GDM1 (cell line): Measurements from ENCODE around the gene SNF8.
"Not testable (repeated sequence)": the region's sequence is repeated elsewhere in the genome, so short reads cannot be mapped to it uniquely, and the experiment has no call there.

Source experiments
- DNase-seq: peaks from one replicate; lab custom pipeline; 2025; lab: John Stamatoyannopoulos, UW

SNF8 gene, protein sequence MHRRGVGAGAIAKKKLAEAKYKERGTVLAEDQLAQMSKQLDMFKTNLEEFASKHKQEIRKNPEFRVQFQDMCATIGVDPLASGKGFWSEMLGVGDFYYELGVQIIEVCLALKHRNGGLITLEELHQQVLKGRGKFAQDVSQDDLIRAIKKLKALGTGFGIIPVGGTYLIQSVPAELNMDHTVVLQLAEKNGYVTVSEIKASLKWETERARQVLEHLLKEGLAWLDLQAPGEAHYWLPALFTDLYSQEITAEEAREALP

DNA sequence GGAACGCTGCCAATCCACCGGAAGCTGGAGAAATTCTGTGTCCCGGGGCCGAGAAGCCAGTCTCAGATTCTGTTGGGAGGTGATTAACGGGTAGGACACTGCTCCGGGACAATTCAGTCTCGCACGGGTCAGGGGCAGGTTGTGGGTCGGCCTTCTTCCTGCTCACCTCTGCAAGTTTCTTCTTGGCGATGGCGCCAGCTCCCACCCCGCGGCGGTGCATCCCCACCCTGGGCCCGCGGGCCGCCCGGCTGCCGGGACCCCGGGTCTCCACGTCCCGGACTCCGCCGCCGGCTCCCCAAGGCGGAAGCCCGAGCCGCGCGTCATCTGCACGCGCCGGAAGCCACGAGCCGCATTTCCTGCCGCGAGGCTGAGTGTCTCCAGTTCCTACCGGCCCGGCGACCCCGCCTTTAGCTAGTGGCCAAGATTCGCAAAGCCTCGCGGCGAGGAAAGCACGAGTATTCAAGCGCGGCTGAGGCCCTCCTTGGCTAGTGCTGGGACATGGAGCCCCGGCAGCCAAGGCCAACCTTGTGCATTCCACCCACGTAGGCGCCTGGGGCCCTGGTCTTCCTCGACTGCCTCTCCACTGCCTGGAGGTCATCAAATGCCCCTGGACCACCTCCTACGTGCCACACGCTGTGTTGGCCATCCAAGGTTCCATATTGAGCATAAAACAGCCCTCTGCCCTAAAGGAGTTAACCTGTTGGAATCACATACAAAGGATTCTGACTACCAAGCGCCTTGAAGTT lies at the start of gene SNF8:
TSS of gene SNF8 (minus strand) at position 328 of the 746 bp plus-strand sequence. CDS start at position 220, 108 bp downstream.
- peak; percentile 88 for DNase-seq

DNA sequence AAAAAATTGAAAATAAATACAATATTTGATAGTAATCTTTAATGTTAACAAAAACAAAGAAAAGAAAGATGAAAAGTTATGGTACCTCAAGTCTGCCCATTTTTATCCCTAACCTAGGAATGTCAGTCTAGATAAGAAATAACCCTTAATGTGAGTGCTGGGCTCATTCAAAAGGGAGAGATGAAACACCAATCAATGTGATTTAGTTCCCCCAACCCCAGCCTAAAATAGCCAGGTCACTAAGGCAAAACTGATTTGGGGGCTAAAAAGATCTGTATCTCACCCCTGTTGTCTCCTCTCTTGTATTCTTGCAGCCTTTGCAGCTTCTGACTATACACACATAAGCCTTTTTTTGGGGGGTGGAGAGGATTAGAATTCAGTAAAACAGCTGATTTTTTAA lies 49.3 kb upstream of the SNF8 start:
- no peak for DNase-seq

DNA sequence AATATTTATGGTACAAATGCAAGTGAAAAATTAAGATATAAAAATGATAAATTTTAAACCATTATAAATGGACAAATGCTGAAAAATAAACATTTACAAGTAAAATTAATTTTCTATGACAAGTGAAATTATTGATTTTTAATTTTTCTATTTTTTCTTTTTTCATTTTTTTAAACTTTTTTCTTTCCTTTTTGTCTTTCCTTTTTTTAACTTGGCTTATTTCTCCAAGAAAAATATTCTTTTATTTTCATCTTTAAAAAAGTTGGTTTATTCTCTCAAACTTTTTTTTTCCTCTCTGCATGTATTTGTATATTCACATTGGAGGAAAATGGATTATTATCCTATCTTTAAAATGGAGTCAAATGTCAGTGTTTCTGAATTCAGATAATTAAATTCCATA lies 48.7 kb upstream of the SNF8 start:
- DNase-seq, result no peak

DNA sequence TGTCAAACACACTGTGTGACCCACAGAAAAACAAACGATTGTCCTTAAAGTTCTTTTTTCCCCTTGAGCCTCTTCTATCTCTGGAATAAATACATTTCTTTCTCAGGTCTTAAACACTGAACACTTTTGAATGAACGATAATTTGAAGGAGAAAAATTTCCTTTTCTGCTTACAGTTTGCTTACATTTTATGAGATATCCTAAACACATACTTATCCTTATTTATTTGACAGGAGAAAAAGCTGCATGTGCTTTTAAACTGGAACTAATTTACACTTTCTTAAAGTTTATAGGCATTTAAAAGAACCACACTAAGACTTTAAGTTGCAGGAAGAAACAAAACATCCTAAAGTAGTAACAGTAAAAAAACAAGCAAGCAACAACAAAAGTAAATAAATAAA lies 47.8 kb upstream of the SNF8 start:
- DNase-seq, result no peak

DNA sequence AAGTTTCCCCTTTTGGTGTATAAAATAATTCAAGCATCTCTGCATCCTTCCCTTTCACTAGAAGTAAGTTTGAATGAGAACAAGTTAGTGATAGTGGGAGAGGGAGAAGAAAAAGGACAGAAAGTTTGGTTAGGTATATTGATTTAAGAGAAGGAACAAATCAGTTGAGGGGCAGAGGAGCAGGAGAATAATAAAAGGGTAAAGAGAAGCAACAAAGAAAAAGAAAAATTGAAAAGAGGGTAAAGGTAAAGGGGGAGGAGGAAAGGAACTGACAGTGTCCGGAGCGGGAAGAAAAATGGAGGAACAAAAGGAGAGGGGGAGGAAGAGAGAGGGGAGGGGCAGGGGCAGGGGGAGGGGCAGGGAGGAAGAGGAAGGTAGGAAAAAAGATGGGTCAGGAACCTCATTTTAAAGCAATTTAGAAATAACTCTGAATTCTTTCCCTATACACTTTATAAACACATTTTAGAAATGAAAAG lies 46.3 kb upstream of the SNF8 start:
- DNase-seq, result no peak

DNA sequence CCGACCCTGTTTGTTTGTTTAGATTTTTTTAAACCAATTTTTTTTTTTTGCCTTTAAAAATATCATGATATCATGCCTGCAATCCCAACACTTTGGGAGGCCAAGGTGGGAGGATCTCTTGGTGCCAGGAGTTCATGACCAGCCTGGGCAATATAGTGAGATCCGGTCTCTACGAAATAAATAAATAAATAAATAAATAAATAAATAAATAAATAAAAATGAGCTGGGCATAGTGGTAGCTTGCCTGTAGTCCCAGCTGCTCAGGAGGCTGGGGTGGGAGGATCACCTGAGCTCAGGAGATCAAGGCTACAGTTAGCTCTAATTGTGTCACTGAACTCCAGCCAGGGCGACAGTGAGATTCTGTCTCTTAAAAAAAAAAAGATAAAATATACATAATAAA lies 44.5 kb upstream of the SNF8 start:
- DNase-seq, result no peak

DNA sequence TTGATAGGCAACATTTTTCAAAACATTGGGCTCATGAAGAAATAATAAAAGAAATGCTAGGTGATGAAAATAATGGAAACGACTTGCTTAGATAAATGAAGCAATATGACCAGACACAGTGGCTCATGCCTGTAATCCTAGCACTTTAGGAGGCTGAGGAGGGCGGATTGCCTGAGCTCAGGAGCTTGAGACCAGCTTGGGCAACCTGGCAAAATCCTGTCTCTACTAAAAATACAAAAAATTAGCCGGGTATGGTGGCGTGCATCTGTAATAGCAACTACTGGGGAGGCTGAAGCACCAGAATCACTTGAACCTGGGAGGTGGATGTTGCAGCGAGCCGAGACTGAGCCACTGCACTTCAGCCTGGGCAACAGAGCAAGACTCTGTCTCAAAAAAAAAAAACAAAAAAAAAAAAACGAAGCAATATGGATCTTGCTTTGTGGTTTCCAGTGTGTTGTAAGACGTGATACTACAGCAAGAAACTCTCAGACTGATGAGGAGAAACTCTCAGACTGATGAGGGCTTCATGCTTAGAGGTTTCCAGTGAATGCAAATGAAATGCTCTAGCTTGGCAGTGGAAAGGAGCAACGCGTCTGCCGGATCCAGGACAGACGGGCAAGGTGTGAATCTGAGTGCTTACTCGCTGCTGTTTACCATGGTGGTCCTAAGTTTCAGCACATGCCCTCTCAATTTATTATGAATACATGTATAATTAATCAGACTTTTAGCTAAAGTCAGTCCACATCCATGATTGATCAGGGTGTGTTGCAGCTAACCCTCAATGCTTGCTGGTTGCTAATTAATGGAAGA lies 41.0 kb upstream of the SNF8 start:
- no peak for DNase-seq

DNA sequence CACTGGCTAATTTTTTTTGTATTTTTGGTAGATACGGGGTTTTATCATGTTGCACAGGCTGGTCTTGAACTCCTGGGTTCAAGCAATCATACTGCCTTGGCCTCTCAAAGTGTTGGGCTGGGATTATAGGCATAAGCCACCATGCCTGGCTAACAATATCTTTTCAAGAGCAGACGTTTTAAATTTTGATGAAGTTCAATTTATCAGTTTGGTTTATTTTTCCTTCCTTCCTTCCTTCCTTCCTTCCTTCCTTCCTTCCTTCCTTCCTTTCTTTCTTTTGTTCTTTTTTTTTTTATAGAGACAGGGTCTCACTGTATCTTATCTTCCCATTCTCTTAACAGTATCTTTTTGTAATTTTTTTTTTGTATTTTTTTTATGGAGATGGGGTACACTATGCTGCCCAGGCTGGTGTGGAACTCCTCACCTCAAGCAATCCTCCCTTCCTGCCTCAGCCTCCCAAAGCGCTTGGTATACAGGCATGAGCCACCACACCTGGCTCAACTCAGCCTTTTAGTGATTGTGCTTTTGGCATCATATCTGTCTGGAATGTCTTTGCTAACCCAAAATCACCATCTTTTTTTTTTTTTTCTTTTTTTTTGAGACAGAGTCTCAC lies 37.4 kb upstream of the SNF8 start:
- no peak for DNase-seq

DNA sequence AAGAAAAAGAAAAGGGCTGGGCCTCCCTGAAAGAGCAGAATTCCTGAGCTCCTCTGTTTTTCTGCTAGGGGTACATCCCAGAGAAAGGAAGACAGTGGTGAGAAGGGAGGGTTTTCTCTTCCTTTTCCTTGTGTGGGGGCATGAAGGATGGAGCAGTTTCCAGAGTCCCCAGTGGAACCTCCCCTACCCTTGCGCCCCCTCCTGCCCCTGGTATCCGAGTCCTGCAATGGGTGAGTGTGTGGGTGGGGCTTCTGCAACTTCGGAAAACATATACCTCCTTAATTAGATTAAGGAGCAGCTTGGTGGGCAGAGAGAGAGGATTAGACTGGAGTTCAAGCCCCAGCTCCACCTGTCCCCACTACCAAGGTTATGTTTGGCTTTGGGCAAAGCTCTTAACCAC lies 29.2 kb upstream of the SNF8 start:
- DNase-seq, result no peak

DNA sequence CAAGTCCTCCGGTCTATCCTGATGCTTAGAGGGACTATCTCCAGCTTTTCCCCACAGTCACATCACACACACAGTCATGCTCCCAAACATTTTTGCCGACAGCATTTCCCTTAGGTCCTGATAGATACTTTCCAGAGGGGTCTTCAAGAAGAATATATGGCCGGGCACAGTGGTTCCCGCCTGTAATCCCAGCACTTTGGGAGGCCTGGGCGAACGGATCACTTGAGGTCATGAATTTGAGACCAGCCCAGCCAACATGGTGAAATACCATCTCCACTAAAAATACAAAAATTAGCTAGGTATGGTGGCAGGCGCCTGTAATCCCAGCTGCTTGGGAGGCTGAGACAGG lies 28.1 kb upstream of the SNF8 start:
- DNase-seq, result no peak

DNA sequence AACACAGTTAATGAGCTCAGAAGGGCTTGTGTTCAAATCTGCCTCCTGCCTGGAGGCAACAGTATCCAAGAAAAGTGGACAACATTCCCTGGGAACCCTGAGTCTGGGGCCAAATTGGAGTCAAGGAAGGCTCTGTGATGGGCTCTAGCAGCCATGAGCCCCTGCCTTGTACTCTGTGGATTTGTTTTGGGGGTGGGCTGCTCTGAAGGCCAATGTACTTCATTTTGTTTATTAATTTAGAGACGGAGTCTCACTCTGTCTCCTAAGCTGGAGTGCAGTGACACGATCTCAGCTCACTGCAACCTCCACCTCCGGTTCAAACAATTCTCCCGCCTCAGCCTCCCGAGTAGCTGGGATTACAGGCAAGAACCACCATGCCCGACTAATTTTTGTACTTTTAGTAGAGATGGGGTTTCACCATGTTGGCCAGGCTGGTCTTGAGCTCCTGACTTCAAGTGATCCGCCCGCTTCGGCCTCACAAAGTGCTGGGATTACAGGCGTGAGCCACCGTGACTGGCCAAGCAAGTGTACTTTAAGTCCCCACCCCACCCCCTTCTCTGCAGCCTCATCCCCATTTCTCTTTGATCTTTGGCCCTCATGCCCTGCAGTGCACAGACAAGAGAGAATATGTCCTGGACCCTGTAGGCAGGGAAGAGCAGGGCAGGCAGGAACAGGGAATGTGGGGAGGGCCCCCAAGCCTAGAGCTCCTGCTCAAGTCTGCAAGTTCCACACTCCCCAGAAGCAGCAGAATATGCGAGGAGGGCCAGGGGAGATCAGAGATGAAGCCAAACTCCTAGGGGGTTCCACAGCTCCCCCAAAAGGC lies 26.4 kb upstream of the SNF8 start:
- no peak for DNase-seq

DNA sequence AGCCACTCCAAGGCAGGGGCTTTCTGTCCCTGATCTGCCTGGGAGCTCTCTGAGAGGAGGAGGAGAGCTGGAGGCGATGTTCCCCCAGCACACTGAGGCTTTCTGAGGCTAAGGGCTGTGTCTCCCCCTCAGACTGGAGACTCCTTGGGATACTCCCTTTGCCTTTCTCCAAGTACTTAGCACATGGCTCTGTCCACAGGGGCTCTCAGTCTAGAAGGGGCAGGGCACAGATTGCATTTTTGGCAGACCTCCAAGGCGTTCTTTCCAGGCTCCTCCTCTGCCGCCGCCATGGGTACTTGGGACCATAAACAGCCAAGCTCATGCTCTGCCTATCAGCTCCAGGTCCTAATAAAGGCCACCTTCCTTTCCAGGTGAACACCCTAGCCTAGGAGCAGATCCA lies 25.6 kb upstream of the SNF8 start:
- no peak for DNase-seq

DNA sequence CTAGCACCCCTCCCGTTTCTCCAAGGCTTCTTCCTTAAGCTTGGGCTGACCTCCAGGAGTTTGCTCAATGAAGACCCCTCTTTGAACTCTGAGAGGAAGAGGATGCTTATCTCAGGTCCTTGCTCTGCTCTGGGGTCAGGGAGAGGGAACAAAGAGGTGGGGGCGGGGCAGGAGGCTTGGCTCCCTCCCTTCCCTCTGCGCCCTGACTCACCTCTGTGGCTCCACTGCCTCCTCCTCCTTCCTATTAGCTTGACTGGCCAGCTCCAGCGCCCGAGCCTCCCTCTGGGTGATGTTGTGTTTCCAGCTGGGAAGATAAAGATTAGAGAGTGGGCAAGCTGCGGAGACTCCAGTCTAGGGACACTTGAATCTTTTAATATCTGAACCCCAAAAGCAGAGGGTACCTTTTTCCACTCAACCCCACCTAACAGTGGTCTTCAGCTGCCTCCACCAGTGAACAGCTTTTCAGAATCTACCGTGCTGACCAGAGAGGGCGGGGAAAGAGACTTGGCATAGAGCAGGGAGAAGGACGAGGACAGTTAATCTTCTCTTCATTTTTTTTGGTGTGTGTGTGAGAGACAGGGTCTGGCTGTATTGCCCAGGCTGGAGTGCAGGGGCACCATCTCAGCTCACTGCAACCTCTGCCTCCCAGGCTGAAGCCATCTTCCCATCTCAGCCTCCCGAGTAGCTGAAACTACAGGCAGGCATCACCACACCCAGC lies 17.0 kb upstream of the SNF8 start:
- DNase-seq, result no peak

DNA sequence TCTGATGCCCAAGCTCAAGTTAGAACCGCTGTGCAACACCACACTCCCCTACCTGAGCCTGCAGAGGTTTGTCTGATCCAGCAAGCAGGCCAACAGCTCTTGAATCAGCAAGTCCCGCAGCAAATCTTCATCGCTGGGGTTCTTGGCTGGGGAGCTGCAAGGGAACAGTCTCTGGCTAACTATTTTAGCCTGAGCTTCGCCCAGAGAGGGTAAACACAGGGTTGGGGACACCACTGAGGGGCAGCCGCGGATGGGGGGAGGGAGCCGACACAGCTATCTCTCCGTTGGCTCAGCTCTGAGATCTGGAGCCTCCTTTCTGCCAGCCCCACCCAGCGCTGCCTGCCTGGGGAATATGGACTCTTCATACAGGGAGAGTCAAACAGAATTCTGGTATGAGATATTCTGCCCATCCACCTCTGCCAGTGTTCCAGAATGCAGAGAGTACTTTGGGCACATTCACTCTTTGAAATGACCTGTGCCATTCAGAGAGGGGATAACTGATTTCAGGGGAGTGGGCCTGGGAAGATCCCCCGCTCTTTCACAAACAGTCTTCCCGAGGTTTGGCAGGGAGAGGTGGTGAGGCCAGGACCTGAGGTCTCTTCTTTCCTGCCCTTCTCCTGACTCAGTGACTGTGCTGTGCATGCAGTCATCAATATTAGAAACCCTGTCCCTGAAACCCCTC lies 16.3 kb upstream of the SNF8 start:
- DNase-seq, result no peak

DNA sequence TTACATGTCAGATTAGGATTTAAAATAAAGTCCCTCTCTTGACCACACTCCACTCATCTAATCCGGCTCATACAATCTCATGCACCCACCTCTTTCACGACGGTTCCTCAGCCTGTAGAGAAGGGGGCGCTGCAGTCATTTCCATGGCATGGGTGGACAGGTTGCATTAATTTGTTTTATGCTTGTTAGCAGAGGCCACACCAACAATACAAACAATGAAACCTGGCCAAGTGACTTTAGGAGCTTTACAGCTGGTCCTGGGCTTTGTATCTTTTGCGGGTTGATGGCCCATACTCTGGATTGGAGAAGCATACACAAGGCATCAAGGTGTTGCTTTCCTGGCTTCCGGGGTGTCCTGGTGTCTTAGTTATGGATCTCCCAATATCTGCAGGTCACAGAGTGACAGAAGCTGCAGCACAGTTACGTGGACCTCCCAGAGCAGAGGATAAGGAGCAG lies 9.7 kb upstream of the SNF8 start:
- DNase-seq, result no peak

DNA sequence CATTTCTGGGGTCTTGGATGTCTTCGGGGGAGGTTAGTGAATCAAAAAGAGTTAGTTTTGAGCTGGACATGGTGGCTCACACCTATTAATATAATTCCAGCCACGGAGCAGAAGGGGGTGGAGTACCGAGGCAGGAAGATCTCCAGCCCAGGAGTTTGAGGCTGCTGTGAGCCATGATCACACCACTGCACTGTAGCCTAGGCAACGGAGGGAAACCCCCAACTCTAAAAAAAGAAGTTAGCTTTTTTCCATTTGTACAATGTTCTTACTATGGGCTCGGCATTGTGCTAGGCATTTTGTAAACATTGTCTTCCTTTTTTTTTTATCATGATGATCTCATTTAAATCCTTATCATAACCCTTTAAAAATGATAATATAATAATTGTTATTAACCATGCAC lies 8.3 kb upstream of the SNF8 start:
- no peak for DNase-seq

DNA sequence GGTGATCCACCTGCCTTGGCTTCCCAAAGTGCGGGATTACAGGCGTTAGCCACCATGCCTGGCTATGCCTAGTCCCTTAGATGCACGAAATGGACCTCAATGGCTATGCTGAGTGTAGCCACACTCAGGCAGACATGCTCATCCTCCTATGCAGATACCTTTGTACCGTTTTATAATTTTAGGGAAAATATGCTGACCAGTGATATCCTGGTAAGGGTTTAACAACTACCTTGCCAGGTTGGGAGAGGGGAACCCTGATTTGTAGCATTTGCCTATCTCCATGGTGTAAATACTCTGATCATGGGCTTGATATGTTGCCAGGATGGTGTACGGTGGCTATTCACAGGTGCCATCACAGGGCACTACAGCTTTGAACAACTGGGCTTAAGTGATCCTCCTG lies 6.9 kb upstream of the SNF8 start:
- DNase-seq, result no peak

DNA sequence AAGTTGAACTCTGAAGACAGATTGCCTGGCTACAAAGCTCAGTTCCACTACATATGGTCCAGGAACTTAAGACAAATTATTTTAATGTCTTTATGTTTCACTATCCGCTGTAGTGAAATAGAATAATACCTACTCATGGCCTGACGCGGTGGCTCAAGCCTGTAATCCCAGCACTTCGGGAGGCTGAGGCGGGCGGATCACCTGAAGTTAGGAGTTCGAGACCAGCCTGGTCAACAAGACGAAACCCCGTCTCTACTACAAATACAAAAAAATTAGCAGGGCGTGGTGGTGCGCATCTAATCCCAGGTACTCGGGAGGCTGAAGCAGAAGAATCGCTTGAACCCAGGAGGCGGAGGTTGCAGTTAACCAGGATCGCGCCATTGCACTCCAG lies 614 bp upstream of the SNF8 start:
- DNase-seq, result not testable (repeated sequence)

DNA sequence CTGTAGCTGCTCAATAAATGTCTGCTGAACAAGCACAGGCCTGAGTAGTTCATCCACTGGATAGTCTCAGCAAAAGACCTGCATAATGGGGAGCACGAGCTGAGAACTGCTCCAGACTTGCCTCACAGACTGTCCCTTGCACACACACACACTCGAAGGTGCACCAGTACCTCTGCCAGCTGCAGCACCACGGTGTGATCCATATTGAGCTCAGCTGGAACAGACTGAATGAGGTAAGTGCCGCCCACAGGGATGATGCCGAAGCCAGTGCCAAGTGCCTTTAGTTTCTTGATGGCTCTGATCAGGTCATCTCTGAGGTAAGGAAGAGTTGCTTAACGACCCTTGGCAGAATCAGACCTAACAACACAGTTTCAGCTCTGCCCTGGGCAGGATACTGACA lies 11.6 kb downstream of the SNF8 start:
- no peak for DNase-seq

DNA sequence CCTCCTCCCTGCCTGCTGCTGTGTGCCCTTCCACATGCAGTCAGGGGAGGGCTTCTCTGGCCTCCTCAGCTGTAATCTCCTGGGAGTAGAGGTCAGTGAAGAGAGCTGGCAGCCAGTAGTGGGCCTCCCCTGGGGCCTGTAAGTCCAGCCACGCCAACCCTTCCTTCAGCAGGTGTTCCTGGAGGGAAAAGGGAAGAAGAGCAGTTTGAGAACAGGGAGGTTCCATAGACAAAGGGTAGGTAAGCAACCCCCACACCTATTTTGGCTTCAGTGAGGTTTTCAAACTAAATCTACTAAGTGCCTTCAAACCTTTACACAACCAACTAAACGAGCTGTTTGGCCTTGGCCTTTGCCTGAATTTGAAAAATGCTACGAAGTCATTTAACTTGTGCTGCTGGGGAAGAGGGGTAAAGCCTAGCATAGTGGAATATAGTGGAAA lies 14.2 kb downstream of the SNF8 start:
- DNase-seq, result no peak
